RCC 7860 (cell line): Measurements from ENCODE around the gene COX18.

Experiments used
- DNase-seq: peaks from one replicate; pipeline ENCODE4 v3.0.0-alpha.2; 2015; ENCODE audit warnings: low spot score
- FAIRE-seq: peaks from 2 replicates; lab custom pipeline; 2012; peaks lifted over from hg19 to GRCh38; lab: Jason Lieb, UNC

COX18 gene, protein sequence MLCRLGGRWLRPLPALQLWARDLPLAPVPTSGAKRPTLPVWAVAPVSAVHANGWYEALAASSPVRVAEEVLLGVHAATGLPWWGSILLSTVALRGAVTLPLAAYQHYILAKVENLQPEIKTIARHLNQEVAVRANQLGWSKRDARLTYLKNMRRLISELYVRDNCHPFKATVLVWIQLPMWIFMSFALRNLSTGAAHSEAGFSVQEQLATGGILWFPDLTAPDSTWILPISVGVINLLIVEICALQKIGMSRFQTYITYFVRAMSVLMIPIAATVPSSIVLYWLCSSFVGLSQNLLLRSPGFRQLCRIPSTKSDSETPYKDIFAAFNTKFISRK

DNA sequence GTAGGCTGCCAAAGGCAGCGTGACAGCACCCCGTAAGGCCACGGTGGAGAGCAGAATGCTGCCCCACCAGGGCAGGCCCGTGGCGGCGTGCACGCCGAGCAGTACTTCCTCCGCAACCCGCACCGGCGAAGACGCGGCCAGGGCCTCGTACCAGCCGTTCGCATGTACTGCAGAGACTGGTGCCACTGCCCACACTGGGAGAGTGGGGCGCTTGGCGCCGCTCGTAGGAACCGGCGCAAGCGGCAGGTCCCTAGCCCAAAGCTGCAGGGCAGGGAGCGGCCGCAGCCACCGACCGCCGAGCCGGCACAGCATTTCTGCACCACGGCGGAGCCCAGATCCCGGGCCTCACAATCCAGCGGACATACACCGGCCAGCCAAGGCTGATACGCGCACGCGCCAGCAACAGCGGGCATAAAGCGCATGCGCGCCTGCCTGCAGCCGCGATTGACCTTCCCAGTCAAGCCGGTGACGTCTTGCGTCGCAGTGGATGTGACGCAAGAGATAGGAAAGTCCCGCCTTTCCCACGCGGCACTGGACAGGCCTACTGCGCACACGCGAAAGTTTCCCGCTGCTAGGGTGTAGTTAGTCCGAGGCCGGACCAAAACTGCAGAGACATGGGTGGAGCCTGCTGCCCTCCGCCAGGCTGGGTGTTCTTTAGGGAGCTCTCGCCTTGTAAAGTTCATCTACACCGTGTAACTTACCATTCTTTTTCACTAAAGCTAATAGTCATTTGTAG lies at the start of gene COX18:
COX18 (minus strand) TSS at position 379 of the 736 bp plus-strand sequence; CDS start at position 312, 67 bp downstream.
- DNase-seq (peak; percentile 94), FAIRE-seq (peak; percentile 81)

DNA sequence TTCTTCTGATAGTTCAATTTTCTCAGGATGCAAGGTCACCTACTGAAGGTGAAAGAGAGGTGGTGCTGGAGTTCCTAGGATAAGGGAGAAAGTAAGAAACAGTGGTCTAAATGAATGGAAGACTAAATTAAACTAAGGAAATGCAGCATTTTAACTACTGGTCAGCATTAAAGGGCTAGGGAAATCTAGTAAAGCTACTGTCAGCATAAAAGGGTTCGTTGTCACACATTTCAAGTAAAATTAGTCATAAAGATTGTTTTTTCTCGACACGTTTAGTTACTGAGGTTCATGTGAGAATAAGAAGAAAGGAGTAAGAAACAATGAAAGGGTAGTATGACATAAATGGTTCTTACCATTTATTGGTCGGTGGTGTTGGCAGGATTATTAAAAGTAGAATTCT lies 40.0 kb upstream of the COX18 start:
- no peak for DNase-seq
- no peak for FAIRE-seq

DNA sequence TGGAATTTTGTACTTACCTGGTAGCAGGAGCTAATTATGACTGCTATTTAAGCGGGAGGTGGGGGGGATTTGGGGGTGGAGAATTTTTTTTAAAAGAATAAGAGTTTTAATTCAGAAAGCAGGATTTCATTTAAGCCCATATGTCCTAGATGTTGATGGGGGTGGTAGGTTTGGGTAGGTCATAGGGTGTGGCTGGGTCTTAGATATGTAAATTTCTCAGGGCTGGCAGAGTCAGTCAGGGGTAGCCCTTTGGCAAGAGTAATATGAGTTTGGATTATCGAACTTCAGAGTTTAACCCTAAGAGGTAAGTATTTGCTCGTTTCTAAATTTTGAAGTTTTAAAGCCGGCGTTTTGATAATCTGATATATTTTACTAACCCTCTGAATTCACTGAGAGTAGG lies 35.2 kb upstream of the COX18 start:
- DNase-seq (no peak), FAIRE-seq (no peak)

DNA sequence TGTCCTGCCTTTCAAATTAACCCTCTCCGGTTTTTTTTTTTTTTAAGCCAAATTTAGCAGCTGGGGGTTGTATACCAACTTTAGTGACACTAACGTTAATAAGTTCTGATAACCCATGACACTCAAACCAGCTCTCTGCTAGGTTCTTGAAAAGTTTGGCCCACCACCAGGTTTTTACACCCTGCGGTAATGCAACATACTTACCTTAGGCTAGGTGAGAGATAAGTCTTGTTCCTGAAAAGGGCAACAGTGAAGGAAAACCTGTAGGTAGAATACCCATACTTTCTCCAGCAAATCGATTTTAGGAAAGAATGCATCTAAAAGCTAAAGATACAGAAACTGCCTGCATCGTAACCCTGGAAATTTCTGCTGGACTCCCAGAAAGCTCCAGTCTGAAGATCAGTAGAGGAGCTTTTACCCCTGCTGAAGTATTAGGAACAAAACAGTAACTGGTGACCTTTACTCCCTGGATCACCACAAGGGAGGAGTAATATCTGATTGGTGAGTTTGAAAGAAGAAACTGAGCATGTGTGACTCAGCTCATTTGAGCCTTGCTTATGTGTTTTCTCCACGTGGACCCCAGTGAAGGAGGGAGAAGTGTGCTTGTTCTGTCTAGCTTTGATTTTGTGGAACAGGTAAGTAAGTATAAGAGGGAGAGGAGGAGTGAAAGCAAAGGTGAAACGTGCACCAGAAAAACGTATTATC lies 34.4 kb upstream of the COX18 start:
- DNase-seq: no peak
- FAIRE-seq: no peak

DNA sequence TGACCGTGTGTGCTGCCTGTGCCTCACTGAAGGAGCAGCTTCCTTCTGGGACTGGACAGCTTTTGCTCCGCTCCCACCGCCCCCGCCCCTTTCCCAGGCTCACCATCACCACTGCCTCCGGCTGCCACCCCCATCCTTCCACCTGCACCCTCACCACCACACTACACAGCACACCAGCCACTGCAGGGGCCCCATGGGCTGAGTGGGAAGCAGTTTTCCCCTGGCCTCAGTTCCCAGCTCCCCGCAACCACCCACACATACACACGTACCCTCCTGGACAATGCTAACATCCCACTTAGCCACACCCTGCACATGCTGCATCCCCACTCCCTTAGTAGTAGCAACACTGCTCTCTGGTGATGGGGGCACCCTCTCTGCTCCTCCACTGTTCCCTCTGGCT lies 29.6 kb upstream of the COX18 start:
- FAIRE-seq: no peak
- no peak for DNase-seq

DNA sequence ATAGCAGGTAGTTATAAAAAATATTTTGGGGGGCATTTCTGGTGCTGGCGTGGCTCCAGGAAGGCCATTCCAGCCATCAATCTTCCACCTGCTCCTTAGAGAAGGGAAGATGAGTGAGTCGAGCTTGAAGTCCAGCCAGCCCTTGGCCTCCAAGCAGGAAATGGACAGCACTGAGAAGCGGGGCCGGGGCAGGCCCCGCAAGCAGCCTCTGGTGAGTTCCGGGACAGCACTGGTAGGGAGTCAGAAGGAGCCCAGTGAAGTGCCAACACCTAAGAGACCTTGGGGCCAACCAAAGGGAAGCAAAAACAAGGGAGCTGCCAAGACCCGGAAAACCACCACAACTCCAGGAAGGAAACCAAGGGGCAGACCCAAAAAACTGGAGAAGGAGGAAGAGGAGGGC lies 29.2 kb upstream of the COX18 start:
- no peak for DNase-seq
- FAIRE-seq: no peak

DNA sequence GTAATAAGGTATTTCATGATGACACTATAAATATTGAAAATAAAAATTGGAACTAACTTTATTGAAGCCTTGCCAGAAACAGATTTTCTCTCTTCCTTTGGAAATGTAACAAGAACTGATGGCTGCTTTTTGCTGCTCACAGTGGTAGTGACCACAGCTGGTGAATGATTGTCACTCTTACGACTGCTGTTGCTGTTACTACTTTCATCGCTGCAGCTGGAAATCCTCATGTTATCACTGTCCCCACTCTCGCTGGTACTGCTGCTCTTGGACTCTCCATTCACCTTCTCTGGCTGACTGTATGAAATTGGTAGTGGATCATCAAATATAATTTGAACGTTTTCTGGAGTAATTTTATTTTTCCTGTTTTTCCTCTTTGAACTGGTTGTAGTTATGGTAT lies 28.5 kb upstream of the COX18 start:
- DNase-seq (no peak), FAIRE-seq (no peak)

DNA sequence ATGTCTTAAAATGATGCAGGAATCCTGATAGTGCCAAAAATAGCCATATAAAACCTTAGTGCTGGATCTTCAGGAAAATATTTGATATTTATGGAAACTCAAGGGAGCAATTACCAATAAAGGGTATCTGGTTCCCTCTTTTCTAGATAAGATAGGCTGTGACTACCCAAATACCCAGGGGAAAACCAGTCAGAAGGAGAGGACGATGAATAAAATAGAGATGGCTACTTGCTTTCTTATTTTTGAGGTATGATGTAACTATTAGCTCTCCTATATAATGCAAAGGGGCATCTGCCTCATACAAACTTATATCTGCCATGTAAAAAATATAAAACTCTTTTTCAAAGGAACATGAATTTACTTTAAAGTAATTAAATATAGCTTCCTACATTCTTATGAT lies 23.4 kb upstream of the COX18 start:
- FAIRE-seq (no peak), DNase-seq (no peak)

DNA sequence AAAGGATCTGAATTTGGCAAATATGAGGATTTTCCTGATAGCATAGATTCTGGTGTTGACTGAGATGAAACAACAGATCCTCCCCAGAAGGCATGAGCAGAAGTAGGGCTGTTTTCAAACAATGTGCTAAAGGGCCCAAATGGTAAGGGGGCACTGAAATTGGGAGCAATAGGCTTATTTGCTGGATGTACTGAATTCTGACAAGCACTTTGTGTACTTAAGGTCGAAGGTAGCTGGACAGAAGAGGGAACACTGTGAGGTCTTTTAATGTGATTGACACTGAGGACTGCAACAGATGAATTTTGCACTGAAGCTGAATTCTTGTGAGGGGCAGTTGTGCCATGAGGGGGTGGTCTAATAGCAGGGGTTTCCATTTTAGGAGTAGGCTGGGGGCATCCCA lies 21.2 kb upstream of the COX18 start:
- FAIRE-seq (no peak), DNase-seq (no peak)

DNA sequence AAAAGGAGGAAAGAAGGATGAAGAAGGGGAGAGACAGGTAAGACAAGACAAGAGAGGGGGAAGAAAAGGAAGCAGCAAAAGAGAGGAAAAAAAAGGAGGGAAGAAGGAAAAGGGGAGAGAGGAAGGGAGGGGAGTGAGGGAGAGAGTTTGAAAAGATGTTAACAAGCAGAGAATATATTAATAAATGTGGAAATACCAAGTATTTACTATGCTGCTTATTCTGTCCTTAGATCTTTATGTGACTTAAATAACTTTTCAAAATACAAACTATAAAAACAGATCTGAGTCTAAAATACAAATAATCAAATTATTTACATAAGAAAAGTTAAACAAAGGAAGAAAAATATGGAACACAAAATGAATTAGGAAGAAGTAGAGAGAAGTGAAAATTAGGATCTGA lies 18.4 kb upstream of the COX18 start:
- FAIRE-seq: no peak
- no peak for DNase-seq

DNA sequence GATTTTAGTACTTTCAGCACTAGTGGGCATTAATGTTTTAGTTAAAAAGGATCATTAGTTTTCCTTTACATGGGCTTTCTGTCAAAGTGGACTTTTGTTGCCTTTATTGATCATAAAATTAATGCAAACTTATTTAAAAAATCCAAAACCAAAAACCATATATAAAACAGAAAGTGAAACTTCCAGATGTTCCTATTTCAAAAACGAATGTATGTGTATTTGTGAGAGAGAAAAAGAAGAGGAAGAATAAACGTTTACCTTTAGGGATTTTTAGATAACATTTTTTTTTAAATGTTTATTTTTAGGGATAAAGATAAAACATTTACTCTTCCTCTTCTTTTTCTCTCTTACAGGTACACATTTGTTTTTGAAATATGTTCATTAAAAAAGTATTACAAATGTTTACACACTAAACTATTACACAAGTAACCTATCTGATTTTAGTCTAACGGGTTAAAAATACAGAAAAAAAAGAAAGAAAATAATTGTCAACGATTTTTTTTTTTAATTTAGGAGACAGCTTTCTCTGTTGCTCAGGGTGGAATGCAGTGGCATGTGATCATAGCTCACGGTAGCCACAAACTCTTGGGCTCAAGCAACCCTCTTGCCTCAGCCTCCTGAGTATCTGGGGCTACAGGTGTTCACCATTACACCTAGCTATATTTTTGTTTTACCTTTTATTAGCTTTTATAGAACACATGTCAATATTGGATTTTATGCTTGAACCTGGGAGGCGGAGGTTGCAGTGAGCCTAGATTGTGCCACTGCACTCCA lies 16.8 kb upstream of the COX18 start:
- peak; percentile 21 for FAIRE-seq
- no peak for DNase-seq

DNA sequence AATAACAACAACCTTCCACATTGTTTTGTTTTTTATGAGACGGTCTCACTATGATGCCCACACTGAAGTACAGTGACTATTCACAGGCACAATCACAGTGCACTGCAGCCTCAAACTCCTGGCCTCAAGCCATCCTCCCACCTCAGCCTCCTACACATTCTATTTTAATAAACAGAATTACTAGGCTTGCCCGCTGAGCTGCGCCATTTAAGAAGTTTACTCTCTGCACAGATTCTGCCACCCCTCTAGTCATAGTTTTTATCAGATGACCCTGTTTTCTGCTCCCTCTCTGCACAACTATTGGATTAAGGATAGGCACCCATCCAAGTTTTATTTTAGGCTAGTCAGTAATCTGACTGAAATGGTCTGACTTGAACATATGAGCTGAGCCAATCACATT lies 11.3 kb upstream of the COX18 start:
- no peak for FAIRE-seq
- DNase-seq: no peak

DNA sequence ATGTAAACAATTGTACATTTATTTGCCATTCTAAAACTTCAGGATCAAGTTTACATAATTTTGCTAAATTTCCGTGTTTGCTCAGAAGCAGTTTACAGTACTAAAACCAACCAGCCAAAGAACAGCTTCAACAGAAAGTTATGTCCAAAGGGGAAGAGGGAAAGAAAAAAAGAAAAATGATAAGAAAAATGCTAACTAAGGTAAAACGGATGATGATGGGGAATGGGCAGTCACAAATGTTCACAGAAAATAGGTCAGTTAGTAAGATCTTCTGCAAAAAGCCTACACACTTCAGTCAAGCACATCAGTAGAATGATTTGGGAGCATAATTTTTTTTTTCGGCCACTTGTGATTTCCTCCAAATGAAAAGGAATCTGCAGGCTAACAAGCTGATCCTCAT lies 6.3 kb upstream of the COX18 start:
- DNase-seq: no peak
- no peak for FAIRE-seq

DNA sequence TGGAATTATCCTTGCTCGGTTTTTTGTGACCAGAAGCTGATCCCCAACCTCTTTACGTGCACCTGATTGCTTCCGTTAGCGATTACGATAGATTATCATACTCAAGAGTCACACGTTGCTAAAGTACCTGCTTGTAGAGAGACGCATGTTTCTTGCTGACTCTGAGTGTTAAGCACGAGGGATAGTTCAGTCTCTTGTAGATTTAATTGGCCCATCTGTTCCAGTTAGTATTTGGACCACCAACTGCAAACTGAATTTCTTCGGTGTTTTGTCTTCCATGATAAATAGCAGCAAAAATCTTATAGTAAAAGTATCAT lies 516 bp upstream of the COX18 start:
- no peak for FAIRE-seq
- no peak for DNase-seq

DNA sequence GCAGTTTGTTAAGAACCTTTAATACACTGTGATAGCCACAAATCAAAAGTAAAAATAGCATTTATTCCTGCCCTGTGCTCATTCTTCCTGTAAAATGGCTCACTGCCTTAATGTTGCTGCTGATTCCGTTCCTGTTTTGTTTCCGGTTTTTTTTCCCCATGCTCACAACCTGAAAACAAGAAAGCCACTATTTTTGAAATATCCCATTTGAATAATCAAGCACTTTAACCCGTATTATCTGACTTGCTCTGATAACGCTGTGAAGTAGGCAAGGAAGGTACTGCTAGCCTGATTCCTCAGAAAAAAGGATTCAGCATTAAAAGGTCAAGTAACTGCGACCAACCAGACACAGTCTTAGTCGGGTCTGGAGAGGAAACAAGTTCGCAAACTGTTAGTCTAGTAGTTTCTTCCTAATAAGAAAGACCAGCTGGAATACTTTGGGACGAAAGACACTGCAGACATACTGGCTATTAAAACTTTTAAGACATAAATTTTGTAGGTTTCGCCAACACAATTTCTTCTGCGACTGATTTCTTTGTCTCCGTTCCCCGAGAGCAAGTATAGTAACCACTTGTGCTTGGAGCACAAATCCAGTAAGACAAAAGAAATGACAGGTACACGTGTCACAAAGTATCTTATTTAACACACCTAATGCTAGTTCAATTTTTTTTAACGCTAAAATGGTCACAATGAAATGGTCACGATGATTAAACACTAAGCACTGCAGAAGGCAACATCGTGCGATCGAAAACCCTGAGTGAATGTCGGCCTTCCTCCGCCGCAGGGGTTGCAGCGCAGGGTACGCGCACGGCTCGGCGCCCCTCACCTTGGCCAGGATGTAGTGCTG lies 802 bp downstream of the COX18 start:
- no peak for FAIRE-seq
- DNase-seq: peak; percentile 16

DNA sequence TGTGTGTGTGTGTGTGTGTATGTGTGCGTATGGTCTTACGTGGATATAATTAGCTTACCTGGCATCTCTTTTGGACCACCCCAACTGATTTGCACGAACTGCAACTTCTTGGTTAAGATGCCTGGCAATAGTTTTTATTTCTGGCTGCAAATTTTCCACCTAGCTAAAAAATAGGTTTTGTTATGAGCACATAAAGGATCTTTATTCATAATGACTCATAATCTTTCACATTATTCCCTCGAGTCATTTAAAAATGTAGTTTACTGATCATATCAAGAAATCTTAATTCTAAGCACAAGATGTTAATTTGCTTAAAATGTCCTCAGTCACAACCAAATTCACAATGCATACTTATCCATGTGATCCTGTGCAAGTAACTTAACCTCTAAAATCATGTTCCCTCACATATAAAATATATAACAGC lies 1.5 kb downstream of the COX18 start:
- FAIRE-seq: no peak
- DNase-seq: no peak

DNA sequence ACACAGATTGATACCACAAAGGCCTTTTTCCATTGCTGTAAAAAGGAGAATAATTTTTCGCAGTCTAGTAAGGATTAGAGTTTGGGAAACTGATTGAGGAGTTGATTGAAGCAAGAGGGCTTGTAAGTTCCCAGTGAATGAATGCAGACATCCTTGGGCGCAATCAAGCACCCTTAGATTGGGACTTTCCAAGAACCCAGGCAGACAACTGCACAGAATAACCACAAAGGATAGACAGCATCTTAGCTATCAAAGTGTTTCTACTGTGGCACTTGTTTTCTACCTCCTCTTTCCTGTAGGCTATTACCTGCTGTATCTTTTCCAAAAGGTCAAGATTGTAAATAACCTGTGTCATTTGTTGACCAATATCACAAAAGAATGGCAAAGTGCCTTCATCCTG lies 2.6 kb downstream of the COX18 start:
- no peak for FAIRE-seq

DNA sequence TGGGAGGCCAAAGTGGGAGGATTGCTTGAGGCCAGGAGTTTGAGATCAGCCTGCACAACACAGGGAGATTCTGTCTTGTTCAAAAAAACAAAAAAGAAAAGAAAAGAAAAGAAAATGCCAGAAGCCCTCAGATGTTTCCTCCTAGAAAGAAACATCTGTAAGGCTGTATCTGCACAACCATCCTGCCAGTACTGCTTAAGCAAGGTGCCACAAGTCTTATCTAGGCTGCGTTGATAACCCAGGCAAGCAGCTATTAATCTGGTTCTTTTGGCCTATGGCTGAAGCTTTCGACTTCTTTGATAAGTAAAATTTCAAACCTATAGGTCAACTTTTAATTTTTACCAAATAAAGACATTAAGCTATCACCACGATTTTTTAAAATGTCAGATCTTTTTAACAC lies 3.1 kb downstream of the COX18 start:
- FAIRE-seq (no peak), DNase-seq (no peak)

More for the DNA sequence above, 2.6 kb downstream of the COX18 start:
- no peak for DNase-seq

DNA sequence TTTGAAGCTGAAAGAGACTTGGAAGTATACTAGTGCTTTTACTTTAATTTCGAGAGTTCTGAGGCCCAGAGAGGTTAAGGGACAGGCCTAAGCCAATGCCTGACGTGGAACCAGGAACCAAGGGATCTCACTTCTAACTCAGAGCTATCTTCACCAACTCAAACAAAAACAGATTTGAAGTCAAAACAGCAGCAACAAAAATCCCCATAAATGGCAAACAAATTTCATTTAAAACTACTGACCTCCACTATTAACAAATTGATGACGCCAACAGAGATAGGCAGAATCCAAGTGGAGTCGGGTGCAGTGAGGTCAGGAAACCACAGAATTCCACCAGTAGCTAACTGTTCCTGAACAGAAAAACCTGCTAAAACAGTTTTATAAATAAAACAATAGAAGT lies 5.0 kb downstream of the COX18 start:
- FAIRE-seq (no peak), DNase-seq (no peak)

DNA sequence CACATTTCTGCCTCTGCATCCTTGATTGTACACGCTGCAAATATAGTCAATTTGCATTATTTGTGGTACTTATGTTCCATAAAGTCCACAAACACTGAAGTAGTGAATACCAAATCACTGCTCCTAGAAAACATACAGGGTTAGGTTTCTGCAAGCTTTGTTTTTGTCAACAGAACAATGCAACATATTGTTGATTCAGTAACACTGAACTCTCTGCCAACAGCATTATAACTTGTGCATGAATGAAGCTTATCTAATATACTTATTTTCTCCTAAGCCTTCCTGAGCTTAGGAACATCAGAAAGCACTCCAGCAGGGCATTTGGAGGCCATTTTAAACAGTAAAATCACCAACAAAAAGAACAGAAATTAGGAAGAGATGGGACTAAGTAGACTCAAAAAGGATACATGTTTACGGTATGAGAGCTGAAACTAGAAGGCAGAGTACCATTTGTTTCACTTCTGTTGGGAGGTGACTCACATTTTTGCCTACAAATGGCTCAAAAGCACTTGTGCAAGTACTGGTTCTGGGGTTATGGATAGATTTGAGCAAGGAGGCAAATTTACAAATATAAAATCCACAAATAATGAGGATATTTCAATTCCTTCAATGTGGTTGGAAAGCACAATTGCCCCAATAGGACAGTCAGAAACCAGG lies 14.1 kb downstream of the COX18 start:
- FAIRE-seq (no peak), DNase-seq (no peak)
